Esophagus muscularis mucosa (tissue), 4 donors: ENCODE results near the gene PSMD8. TPM values are rescaled to one million over a fixed set of nuclear protein-coding genes. Genes with fewer than 3 reads are reported as not detected.
"Not testable (repeated sequence)": the region's sequence is repeated elsewhere in the genome, so short reads cannot be mapped to it uniquely, and the experiment has no call there.

Source experiments
- DNase-seq: peaks from one replicate; pipeline ENCODE4 v3.0.0-alpha.2; 2017; ENCODE audit errors: extremely low spot score
- H3K27ac ChIP-seq, 4 donors: fragments of 200-600 bp; sonication (generic); replicated peaks in 1 of 4; 1 replicate in 3 of 4; 2 replicates in 1 of 4; pipeline ENCODE4 v1.5.1; 2016 to 2019; ENCODE audit warnings: mild to moderate bottlenecking in 1 of 4
- H3K27me3 ChIP-seq, 4 donors: fragments of 200-600 bp; sonication (generic); one replicate each; pipeline versions ENCODE4 v1.5.1 to v1.6.0; 2016 to 2019
- H3K36me3 ChIP-seq, 4 donors: fragments of 200-600 bp; sonication (generic); one replicate each; pipeline ENCODE4 v1.5.1; 2016 to 2019
- H3K4me1 ChIP-seq, 4 donors: fragments of 200-600 bp; sonication (generic); one replicate each; pipeline ENCODE4 v1.5.1; 2016 to 2019
- H3K4me3 ChIP-seq, 4 donors: fragments of 200-600 bp; sonication (generic); 1 replicate in 2 of 4; 2 replicates in 2 of 4; pipeline ENCODE4 v1.5.1; 2016 to 2019; ENCODE audit warnings: mild to moderate bottlenecking in 4 of 4, moderate library complexity in 1 of 4
- H3K9me3 ChIP-seq, 4 donors: fragments of 200-600 bp; sonication (generic); 1 replicate in 3 of 4; 2 replicates in 1 of 4; pipeline ENCODE4 v1.5.1; 2016 to 2019
- EP300 ChIP-seq: sonication (generic); formaldehyde crosslinking; IDR thresholded peaks from one replicate; pipeline ENCODE4 v1.6.1; 2017; ENCODE audit warnings: antibody characterized with exemption
- POLR2A ChIP-seq: fragments of 450-650 bp; IDR thresholded peaks from one replicate; pipeline ENCODE4 v1.6.1; 2017; ENCODE audit warnings: antibody characterized with exemption, moderate library complexity, mild to moderate bottlenecking, low read depth
- POLR2AphosphoS5 ChIP-seq, 2 donors: sonication (generic); formaldehyde crosslinking; IDR thresholded peaks; one replicate each; pipeline ENCODE4 v1.6.1; 2017; ENCODE audit warnings: antibody characterized with exemption in 2 of 2
- WGBS: methylation state at CpG from one replicate; pipeline ENCODE4 v1.1.5; 2018; 5-methylcytosine and 5-hydroxymethylcytosine counted together
- intact Hi-C: fragments of 100-400 bp; cut with DNase I; formaldehyde crosslinking; loops from one replicate; pipeline ENCODE4 v1.15.1; 2023
- total RNA-seq, 4 donors: library from RNA; depleted of rRNA; stranded (reverse); fragments of >200 nt; gene quantifications; one replicate each; pipeline versions ENCODE4 v1.1.0 to v1.2.1, GENCODE V29; 2016
- TF ChIP-seq, protein P1 (sequence below), 3 experiments: fragments of 200-600 bp in 2 of 3; fragments of 450-650 bp in 1 of 3; sonication (generic) in 2 of 3; IDR thresholded peaks; one replicate each; pipeline ENCODE4 v1.5.1; 2017 to 2019; ENCODE audit warnings: antibody characterized with exemption in 3 of 3, mild to moderate bottlenecking in 2 of 3, moderate library complexity in 1 of 3

PSMD8 gene
- total RNA-seq, 4 donors from 2014 or later = 145 to 259 (median 212) TPM

DNA sequence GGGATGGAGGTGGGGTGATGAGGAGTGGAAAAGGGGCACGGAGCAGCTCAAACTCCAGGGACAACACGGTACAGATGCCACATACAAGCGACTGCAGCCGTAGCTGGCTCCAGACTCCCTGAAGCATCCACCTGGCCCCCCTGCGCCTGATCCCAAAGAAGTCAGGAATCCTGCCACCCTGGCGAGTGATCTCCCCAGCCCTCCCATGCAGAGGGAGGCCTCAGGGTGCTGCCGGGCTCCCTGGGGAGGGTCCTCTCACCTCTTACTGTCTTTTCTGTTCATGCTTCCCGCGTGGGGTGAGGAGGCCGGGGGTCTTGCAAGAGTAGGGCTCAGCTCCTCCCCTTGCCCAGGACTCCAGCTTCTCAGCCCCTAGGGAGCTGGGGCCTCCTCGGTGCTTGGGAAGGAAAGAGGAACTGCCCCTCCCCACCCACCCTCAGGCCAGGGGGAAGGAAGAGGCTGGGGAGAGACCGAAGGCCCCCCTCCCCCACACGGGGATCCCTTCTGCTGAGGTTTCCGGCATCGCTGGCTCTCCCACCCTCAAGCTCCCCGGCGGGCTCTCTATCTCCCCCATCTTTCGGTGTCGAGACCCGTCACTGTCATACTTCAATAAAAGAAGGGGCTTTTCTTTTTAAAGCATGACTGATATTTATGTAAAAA is 51.6 kb downstream of the PSMD8 start, which contains the start of gene RASGRP4:
TSS of gene RASGRP4 (minus strand) at position 410 of the 657 bp plus-strand sequence. CDS start at position 282, 128 bp downstream.
- Histone ChIP-seq H3K27ac (no peak within 1 kb of the TSS), H3K4me1 (no peaks in the 10 kb centered on the region), H3K27me3 (peaks cover 0 to 50% (median 3%) of the 10 kb centered on the region in 4 donors), H3K4me3 (peak within 1 kb of the TSS; percentile 28 to 37 (median 34)), H3K9me3 (no peaks in the 10 kb centered on the region), H3K36me3 (no peaks in the 10 kb centered on the region)
- 24% methylated on average over 19 of the region's 20 CpGs for WGBS
- no peak for DNase-seq
- intact Hi-C loops = no loop called here
- TF ChIP-seq POLR2AphosphoS5 (IDR thresholded peaks at IDR 0.05) (no peak), POLR2A (no peak), EP300 (no peak)
- TF ChIP-seq, protein P1, sequence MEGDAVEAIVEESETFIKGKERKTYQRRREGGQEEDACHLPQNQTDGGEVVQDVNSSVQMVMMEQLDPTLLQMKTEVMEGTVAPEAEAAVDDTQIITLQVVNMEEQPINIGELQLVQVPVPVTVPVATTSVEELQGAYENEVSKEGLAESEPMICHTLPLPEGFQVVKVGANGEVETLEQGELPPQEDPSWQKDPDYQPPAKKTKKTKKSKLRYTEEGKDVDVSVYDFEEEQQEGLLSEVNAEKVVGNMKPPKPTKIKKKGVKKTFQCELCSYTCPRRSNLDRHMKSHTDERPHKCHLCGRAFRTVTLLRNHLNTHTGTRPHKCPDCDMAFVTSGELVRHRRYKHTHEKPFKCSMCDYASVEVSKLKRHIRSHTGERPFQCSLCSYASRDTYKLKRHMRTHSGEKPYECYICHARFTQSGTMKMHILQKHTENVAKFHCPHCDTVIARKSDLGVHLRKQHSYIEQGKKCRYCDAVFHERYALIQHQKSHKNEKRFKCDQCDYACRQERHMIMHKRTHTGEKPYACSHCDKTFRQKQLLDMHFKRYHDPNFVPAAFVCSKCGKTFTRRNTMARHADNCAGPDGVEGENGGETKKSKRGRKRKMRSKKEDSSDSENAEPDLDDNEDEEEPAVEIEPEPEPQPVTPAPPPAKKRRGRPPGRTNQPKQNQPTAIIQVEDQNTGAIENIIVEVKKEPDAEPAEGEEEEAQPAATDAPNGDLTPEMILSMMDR (IDR thresholded peaks at IDR 0.05) = no peak

DNA sequence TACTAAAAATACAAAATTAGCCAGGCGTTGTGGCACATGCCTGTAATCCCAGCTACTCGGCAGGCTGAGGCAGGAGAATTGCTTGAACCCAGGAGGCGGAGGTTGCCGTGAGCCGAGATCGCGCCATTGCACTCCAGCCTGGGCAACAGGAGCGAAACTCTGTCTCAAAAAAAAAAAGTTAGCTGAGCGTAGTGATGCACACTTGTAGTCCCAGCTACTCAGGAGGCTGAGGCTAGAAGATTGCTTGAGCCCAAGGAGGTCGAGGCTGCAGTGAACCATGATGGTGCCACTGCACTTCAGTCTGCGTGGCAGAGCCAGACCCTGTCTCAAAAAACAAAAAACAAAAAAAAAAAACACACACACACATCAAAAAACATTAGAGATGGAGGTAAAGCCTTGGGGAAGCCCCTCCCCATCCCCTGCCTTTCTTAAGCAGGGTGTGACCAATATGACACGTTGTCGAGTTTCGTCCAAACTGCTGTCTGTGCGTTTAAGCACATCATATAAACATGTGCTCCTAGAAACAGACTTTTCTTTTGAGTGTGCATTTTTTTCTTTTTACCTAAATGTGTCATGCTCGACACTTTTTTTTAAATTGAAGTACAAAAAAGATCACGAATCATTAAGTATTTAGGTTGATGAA is 52.8 kb downstream of the PSMD8 start:
- H3K27ac ChIP-seq, H3K36me3 ChIP-seq, DNase-seq, H3K4me1 ChIP-seq, H3K9me3 ChIP-seq, H3K4me3 ChIP-seq, intact Hi-C loops: not testable (repeated sequence)
- peaks cover 0 to 50% (median 3%) of the 10 kb centered on the region in 4 donors for H3K27me3 ChIP-seq
- WGBS = 68% methylated on average over 17 of the region's 17 CpGs

GRCh38 chr19:38429055-38429810 is 54.9 kb downstream of the PSMD8 start:
- H3K9me3 ChIP-seq = no peaks in the 10 kb centered on the region
- TF ChIP-seq EP300 (no peak), POLR2AphosphoS5 (IDR thresholded peaks at IDR 0.05) (no peak), POLR2A (no peak)
- TF ChIP-seq, protein P1 (IDR thresholded peaks at IDR 0.05) = no peak
- WGBS = 63% methylated on average over 14 of the region's 14 CpGs
- peaks cover 0 to 50% (median 6%) of the 10 kb centered on the region in 4 donors for H3K27me3 ChIP-seq
- DNase-seq = no peak
- no peaks in the 10 kb centered on the region for H3K36me3 ChIP-seq
- intact Hi-C loops = no loop called here
- no peak overlapping the region for H3K4me3 ChIP-seq
- peaks cover 0 to 9% (median 8%) of the 10 kb centered on the region in 4 donors for H3K4me1 ChIP-seq
- no peak overlapping the region for H3K27ac ChIP-seq

- H3K4me1 ChIP-seq = peaks cover 0 to 9% (median 8%) of the 10 kb centered on the region in 4 donors
- peaks cover 0 to 50% (median 9%) of the 10 kb centered on the region in 4 donors for H3K27me3 ChIP-seq
- no peak overlapping the region for H3K27ac ChIP-seq
- H3K4me3 ChIP-seq = no peak overlapping the region
- no peaks in the 10 kb centered on the region for H3K9me3 ChIP-seq
- DNase-seq = no peak
- intact Hi-C loops = no loop called here
- TF ChIP-seq POLR2A (no peak), EP300 (no peak), POLR2AphosphoS5 (IDR thresholded peaks at IDR 0.05) (no peak)
- TF ChIP-seq, protein P1 (IDR thresholded peaks at IDR 0.05) = no peak
- WGBS = 94% methylated on average over 2 of the region's 2 CpGs
- no peaks in the 10 kb centered on the region for H3K36me3 ChIP-seq
Observed at GRCh38 chr19:38429811-38430156, 55.4 kb downstream of the PSMD8 start.

- H3K4me1 ChIP-seq = peaks cover 0 to 9% (median 8%) of the 10 kb centered on the region in 4 donors
- 87% methylated on average over 7 of the region's 7 CpGs for WGBS
- peaks cover 0 to 50% (median 9%) of the 10 kb centered on the region in 4 donors for H3K27me3 ChIP-seq
- TF ChIP-seq EP300 (no peak), POLR2AphosphoS5 (IDR thresholded peaks at IDR 0.05) (no peak), POLR2A (no peak)
- TF ChIP-seq, protein P1 (IDR thresholded peaks at IDR 0.05) = no peak
- DNase-seq = no peak
- H3K36me3 ChIP-seq = no peaks in the 10 kb centered on the region
- H3K4me3 ChIP-seq = no peak overlapping the region
- no peak overlapping the region for H3K27ac ChIP-seq
- H3K9me3 ChIP-seq = no peaks in the 10 kb centered on the region
- intact Hi-C loops = no loop called here
Observed at GRCh38 chr19:38430931-38431330, 56.6 kb downstream of the PSMD8 start.
